Activated T-cell treated with anti-CD3 and anti-CD28 coated beads, Interleukin-2, amount 50 U/mL, for 4 hours (primary cell): ENCODE data around the gene GATAD2B. TPM values are rescaled to one million over a fixed set of nuclear protein-coding genes. Genes with fewer than 3 reads are reported as not detected.
A peak's percentile ranks its signal among the peaks of the same experiment; 100 is the strongest.

ENCODE experiments used
- ATAC-seq, 2 donors: fragments of 200-7000 bp; cut with Tn5 transposase; one replicate each; pipeline ENCODE4 v1.10.0; 2021
- DNase-seq: peaks from one replicate; pipeline ENCODE4 v3.0.0-alpha.2; 2020
- H3K27me3 Mint-ChIP-seq: one replicate; pipeline ENCODE4 v1.8.0; 2021; ENCODE audit warnings: low read depth, mixed read lengths
- H3K36me3 Mint-ChIP-seq: one replicate; pipeline ENCODE4 v1.8.0; 2022; ENCODE audit warnings: mixed read lengths; ENCODE audit not compliant: insufficient read depth
- H3K4me1 Mint-ChIP-seq: one replicate; pipeline ENCODE4 v1.8.0; 2021; ENCODE audit warnings: low read depth, mixed read lengths
- H3K4me3 Mint-ChIP-seq: one replicate; pipeline ENCODE4 v1.8.0; 2021; ENCODE audit warnings: mild to moderate bottlenecking, moderate library complexity, mixed read lengths
- H3K9me3 Mint-ChIP-seq: one replicate; pipeline ENCODE4 v1.8.0; 2021; ENCODE audit warnings: mixed read lengths
- total RNA-seq, 3 donors: library from RNA; stranded (reverse); gene quantifications; one replicate each; pipeline ENCODE4 v1.2.1, GENCODE V29; 2021

GATAD2B gene
- total RNA-seq, 3 donors from 2014 or later: 57.3 to 58.3 (median 57.7) TPM

- Mint-ChIP-seq H3K9me3 (no peaks in the 10 kb centered on the region), H3K4me1 (peaks cover 15% of the 10 kb centered on the region), H3K27me3 (no peaks in the 10 kb centered on the region), H3K4me3 (no peak overlapping the region), H3K36me3 (peaks cover 3% of the 10 kb centered on the region)
- DNase-seq (no peak), ATAC-seq (no peak)
Observed at GRCh38 chr1:153799566-153800465, 123.0 kb downstream of the GATAD2B start.

DNA sequence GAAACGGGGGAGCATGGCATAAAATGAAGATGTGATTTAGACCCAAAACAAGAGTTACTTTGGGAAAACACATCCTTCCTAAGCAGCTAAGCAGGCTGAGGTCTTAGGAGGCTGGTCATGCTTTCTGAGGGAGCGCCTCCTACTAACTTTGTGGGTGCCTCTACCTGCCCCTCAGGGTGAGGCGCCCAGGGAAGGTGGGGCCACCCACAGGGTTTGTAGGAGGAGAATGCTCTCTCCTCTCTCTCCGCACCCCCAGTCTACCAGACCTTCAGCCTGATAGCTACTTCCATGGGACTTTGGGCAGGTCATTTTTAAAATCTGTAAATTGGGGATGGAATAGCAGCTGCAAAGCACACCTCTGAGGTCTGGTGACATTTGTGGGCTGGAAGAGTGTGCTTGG is 123.8 kb downstream of the GATAD2B start:
- Mint-ChIP-seq H3K4me1 (peaks cover 11% of the 10 kb centered on the region), H3K36me3 (peaks cover 3% of the 10 kb centered on the region), H3K9me3 (no peaks in the 10 kb centered on the region), H3K4me3 (no peak overlapping the region), H3K27me3 (no peaks in the 10 kb centered on the region)
- ATAC-seq (no peak), DNase-seq (no peak)

DNA sequence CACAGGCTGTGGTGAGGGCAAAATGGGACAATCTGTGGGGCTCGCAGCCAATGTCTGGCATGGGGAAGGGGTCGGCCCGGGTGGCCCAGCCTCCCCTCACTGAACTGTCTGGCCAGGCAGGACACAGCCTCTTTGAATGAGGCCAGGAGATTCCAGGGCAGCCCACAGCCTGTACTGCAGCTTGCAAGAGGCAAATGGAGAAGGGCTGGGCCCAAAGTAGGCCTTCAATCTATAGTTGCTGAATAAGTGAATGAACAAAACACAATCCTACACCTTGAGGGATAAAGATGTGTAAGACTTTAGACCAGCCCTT is 124.3 kb downstream of the GATAD2B start:
- Mint-ChIP-seq H3K27me3 (no peaks in the 10 kb centered on the region), H3K4me1 (peaks cover 8% of the 10 kb centered on the region), H3K4me3 (no peak overlapping the region), H3K36me3 (peaks cover 3% of the 10 kb centered on the region), H3K9me3 (no peaks in the 10 kb centered on the region)
- DNase-seq (no peak), ATAC-seq (no peak)

GRCh38 chr1:153796786-153797659 is 125.7 kb downstream of the GATAD2B start:
- DNase-seq (peak; percentile 86), ATAC-seq (peak; percentile 86 to 88)
- H3K36me3 Mint-ChIP-seq: peaks cover 2% of the 10 kb centered on the region
- H3K27me3 Mint-ChIP-seq: no peaks in the 10 kb centered on the region
- H3K9me3 Mint-ChIP-seq: no peaks in the 10 kb centered on the region
- H3K4me3 Mint-ChIP-seq: no peak overlapping the region
- peaks cover 8% of the 10 kb centered on the region for H3K4me1 Mint-ChIP-seq

DNA sequence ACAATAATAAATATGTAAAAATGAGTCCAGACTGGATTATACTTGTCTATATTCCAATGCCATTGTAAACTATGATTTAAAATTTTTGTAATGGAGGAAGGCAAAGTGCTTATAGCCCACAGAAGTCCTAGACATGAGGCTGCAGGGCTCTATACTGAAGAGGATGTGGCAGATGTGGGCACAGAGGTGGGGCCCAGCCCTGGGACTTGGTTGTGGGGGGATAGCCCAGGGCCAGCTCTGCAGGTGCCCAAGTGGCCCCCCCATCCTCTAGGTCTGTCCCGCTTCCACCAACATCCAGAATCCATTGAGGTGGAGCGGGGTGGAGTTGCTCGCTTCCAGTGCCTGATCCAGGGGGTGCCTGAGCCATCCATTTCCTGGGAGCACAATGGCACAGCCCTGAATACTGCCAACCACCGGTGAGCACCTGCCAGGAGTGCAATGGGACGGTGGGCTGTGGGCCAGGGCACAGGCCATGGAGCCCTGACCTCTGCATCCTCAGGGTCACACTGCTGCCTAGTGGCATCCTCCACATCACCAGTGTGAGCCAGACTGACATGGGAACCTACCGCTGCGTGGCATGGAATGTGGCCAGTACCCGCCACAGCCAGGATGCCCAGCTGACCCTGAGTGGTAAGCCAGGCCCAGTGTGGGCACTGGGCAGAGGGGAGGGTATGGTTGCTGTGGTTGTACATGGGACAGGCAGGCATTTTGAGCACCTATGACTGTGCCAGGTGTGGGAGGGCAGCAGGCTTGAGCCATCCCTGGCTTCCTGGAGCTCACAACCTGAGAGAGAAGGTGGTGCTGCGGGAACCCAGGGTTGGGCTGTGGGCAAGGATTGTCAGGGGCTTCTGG is 126.6 kb downstream of the GATAD2B start:
- ATAC-seq: no peak

GRCh38 chr1:153795330-153795837 is 127.4 kb downstream of the GATAD2B start:
- no peak overlapping the region for H3K4me3 Mint-ChIP-seq
- H3K4me1 Mint-ChIP-seq: peaks cover 18% of the 10 kb centered on the region
- ATAC-seq (no peak), DNase-seq (no peak)
- no peaks in the 10 kb centered on the region for H3K36me3 Mint-ChIP-seq
- H3K27me3 Mint-ChIP-seq: no peaks in the 10 kb centered on the region
- H3K9me3 Mint-ChIP-seq: no peaks in the 10 kb centered on the region

More for the DNA sequence above, 126.6 kb downstream of the GATAD2B start:
- H3K4me3 Mint-ChIP-seq: no peak overlapping the region
- no peak for DNase-seq
- no peaks in the 10 kb centered on the region for H3K9me3 Mint-ChIP-seq
- peaks cover 11% of the 10 kb centered on the region for H3K4me1 Mint-ChIP-seq
- H3K36me3 Mint-ChIP-seq: no peaks in the 10 kb centered on the region
- no peaks in the 10 kb centered on the region for H3K27me3 Mint-ChIP-seq

DNA sequence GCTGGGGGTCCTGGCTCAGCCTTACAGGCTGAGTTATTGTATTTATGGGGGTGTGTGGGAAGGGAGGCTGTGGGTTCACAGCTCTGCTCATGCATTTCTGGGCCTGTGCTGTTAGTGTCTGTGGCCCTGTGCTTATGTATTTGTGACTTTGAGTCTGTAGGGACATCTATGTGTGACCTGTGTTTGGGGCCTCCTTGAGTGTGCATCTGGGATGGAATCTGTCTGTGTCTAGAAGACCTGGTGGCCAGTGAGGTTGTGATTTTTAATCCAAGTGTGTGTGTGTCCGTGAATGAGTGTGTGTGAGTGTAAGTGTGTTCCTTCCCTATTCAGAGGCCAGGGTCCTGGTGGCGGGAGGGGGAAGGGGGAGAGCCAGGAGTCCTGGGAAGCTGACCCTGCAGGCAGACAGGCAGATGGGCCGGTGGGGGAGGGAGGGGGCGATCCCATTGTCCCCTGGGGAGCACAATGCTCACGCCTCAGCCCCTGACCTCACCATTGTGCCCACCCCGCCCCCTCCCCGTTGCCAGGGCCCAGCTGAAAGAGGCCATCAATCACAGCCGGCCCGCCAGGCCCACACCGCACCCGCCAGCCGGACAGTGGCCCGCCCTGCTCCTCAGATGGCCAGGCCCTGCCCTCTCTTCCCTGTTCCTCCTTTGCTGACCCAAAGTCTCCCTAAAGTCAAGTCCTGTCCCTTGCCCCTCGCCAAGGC is 128.0 kb downstream of the GATAD2B start:
- DNase-seq: no peak
- no peaks in the 10 kb centered on the region for H3K9me3 Mint-ChIP-seq
- H3K4me3 Mint-ChIP-seq: no peak overlapping the region
- no peak for ATAC-seq
- H3K36me3 Mint-ChIP-seq: no peaks in the 10 kb centered on the region
- peaks cover 24% of the 10 kb centered on the region for H3K4me1 Mint-ChIP-seq
- H3K27me3 Mint-ChIP-seq: peaks cover 3% of the 10 kb centered on the region

DNA sequence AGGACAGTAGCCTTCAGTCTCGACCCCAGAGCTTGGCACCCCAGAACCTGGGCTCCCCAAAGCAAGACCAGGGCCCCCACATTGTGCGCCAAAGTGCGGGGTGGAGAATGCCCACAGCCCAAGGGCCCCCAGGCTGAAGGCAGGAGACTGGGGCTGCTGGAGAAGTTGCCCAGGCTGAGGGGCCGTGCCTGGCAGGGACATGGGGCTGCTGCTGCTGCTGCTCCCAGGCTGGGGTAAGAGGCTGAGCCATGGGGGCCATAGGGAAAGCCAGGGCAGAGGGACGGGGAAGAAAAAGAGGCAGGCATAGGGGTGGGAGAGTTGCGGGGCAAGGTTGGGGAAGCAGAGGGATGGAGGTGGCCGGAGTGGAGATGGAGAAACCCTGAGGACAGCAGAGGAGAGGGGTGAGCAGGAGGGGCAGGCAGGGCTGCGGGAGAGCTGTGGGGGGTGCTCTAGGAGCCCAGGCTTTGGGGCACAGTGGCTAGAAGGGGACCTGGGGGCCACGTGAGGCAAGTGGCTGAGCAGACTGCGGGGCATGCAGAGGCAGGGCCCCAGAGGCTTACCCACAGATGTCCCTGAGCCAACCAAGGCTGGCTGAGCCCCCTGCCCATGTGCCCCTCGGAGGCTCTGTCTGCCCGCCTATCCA is 128.7 kb downstream of the GATAD2B start:
- peaks cover 4% of the 10 kb centered on the region for H3K27me3 Mint-ChIP-seq
- no peak for ATAC-seq
- peaks cover 29% of the 10 kb centered on the region for H3K4me1 Mint-ChIP-seq
- no peaks in the 10 kb centered on the region for H3K9me3 Mint-ChIP-seq
- H3K36me3 Mint-ChIP-seq: no peaks in the 10 kb centered on the region
- no peak for DNase-seq
- no peak overlapping the region for H3K4me3 Mint-ChIP-seq

DNA sequence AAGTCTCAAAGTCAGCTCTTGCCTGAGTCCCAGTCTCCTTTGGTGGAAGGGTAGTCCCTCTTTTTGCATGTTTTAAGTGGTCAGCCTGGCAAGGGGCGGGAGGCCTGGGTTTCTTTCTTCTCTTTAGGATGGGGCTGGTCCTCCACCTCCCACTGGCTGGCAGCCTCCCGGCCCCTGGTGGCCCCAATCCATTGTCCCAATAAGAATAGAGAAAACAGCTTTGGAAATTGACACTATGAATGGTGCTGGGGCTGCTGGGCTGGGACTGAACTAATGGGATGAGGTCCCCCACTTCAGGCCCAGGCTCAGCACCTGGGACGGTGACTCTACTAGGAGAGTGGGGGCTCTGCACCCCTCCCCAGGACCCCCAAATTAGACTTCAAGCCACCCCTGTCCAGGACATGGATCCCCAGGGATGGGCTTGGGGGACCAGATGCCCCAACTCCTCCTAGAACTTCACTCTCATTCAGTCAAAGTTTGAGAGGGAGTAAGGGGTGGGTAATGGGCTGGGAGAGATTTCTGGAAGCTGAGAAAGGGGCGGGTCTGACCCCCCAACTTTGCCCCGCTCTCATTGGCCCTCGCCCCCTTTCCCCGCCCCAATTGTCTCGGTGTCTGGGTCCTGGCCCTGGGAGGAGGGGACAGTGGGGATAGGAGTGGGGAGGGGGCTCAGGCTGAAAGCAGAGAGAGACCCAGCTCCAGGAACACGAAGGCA is 129.4 kb downstream of the GATAD2B start:
- Mint-ChIP-seq H3K4me1 (peaks cover 31% of the 10 kb centered on the region), H3K27me3 (peaks cover 4% of the 10 kb centered on the region), H3K4me3 (no peak overlapping the region), H3K36me3 (no peaks in the 10 kb centered on the region), H3K9me3 (no peaks in the 10 kb centered on the region)
- DNase-seq (no peak), ATAC-seq (no peak)

DNA sequence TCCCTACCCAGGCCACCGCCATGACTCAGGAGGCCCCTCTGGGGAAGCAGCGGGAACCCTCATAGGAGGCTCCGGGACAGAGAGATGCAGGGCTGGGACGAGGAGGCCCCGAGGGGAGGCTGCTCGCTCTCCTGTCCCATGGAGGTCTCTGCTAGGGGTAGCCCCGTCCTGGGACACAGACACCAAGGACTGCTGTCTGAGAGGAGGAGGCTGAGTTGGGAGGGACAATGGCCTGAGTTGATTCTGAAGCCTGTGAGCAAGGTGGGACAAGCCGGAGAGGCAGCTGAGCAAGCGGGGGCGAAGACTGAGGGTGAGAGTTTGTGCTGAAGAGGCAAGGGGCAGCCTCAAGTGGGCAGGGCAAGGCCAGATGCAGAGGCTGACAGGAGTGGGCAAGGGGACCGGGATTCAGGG is 130.1 kb downstream of the GATAD2B start:
- Mint-ChIP-seq H3K27me3 (peaks cover 4% of the 10 kb centered on the region), H3K36me3 (no peaks in the 10 kb centered on the region), H3K9me3 (no peaks in the 10 kb centered on the region), H3K4me1 (peaks cover 31% of the 10 kb centered on the region), H3K4me3 (no peak overlapping the region)
- DNase-seq (no peak), ATAC-seq (no peak)

DNA sequence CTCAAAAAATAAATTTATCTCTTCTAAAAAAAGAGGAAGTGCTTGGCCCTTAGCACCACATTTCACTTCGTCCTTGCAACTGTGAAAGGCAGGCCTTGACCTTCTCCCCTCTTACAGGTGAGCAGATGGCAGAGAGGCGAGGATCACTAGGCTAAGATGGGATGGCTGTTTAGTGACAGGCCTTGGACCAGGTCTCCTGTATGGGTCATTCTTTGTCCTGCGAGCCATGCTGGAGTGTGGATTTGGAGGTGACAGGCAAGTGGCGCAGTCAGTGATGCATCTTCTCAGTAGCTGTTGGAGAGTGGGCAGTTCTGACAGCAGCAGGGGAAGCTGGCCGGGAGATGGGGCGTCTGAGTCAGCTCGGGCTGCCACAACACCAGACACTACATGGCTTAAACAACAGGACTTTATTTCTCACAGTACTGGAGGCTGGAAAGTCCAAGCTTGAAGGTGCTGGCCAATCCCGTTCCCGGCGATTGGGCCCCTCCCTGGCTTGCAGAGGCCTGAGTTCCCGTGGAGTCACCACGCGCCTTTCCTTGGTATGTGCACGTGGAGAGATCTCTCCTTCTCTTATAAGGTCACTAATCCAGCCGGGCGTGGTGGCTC is 131.0 kb downstream of the GATAD2B start:
- peaks cover 4% of the 10 kb centered on the region for H3K27me3 Mint-ChIP-seq
- H3K36me3 Mint-ChIP-seq: no peaks in the 10 kb centered on the region
- H3K9me3 Mint-ChIP-seq: no peaks in the 10 kb centered on the region
- peak in 1 of 2 donors; percentile 16 for ATAC-seq
- H3K4me3 Mint-ChIP-seq: no peak overlapping the region
- peaks cover 27% of the 10 kb centered on the region for H3K4me1 Mint-ChIP-seq
- no peak for DNase-seq

DNA sequence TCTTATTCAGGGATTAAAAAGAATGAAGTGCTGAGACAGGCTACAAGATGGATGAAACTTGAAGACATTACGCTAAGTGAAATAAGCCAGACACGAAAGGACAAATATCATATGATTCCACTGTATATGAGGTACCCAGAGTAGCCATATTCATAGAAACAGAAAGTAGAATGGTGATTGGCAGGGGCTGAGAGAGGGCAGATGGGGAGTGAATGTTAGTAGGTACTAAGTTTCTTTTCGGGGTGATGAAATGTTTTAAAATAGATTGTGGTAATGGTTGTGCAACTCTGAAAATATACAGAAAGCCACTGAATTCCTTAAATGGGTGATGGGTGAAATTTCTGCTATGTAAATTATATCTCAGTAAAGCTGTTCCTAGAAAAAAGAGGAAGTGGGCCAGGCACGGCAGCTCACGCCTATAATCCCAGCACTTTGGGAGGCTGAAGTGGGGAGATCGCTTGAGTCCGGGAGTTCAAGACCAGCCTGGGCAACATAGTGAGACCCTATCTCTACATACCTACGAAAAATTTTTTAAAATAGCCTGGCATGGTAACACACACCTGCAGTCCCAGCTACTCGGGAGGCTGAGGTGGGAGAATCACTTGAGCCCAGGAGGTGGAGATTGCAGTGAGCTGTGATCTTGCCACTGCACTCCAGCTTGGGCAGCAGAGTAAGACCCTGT is 131.7 kb downstream of the GATAD2B start:
- Mint-ChIP-seq H3K27me3 (peaks cover 4% of the 10 kb centered on the region), H3K4me1 (peaks cover 24% of the 10 kb centered on the region), H3K4me3 (peak overlapping the region; percentile 1), H3K36me3 (no peaks in the 10 kb centered on the region), H3K9me3 (no peaks in the 10 kb centered on the region)
- ATAC-seq (peak; percentile 75 to 89), DNase-seq (no peak)
